ENCODE measurements around the gene ZNHIT2. TPM values are rescaled to one million over a fixed set of nuclear protein-coding genes. Genes with fewer than 3 reads are reported as not detected.

Gene ZNHIT2
- total and polyA plus RNA-seq, 2 experiments from 2014 or later: 13.2 to 15.5 TPM

DNA sequence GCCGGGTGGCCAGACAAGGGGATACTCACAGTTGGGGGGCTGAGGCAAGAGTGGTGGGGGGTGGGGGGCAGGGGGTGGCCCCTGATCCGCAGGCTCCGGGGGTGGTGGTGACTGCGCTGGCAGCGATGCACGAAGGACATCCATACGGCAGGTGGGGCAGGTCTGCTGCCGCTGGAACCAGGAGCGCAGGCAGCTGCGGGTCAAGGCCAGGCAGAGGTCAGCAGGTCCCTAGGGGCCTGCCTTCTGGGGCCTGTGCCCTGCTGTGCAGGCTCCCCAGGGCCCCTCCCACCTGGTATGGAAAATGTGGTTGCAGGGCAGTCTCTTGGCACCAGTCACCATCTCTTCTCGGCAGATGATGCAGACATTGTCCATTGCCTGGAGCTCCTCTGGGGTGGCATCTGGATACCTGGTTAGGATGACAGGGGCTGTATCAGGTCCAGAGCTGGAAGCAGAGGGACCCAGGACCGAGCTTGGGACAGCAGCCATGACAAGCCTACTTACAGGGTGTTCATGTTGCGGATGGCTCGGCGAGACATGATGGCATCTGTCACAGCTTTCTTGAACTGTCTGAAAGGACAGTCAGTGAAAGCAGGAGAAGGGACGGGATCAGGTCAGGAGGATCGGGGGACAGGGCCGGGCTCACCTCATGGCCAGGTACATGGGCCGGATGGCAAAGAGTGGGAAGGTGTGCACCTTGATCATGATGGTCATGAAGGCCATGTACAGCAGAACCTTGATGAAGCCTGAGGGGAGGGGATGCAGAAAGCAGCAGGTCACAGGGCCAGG, 13.3 kb upstream of the ZNHIT2 start:
- H3K4me3 ChIP-seq: no peak overlapping the region
- no peaks in the 10 kb centered on the region for H4K20me1 ChIP-seq (ENCODE audit: insufficient read depth)
- peaks cover 8% of the 10 kb centered on the region for H3K4me1 ChIP-seq (ENCODE audit: insufficient read depth)
- DNase-seq: no peak
- H3K36me3 ChIP-seq (ENCODE audit: low read depth): peaks cover 18% of the 10 kb centered on the region; the same call in 1 of the 2 replicates
- H3F3A ChIP-seq (ENCODE audit: insufficient read depth): peaks cover 11% of the 10 kb centered on the region
- H3K9me3 ChIP-seq (ENCODE audit: low read depth): no peaks in the 10 kb centered on the region
- H3K27me3 ChIP-seq (replicated peaks; ENCODE audit: insufficient read depth): no peaks in the 10 kb centered on the region
- H3K27ac ChIP-seq: no peak overlapping the region
- no peak overlapping the region for H3K9ac ChIP-seq
- H3K4me2 ChIP-seq (ENCODE audit: unreplicated experiment): no peak overlapping the region
- WGBS, 2 experiments (ENCODE audit: low coverage in 1 of 2, low lambda C conversion rate in 2 of 2, missing lambda C conversion rate in 2 of 2): 83 to 87% methylated on average over 15 to 19 of the region's 19 CpGs
- no peak overlapping the region for H2AFZ ChIP-seq
- no peaks in the 10 kb centered on the region for H3K9me2 ChIP-seq (ENCODE audit: insufficient read depth)
- peaks cover 37% of the 10 kb centered on the region for H3K79me2 ChIP-seq (ENCODE audit: insufficient read depth)
- TF ChIP-seq EZH2 (IDR thresholded peaks at IDR 0.05; ENCODE audit: insufficient read depth, poor library complexity, severe bottlenecking) (no peak), EZH2phosphoT487 (IDR thresholded peaks at IDR 0.05; ENCODE audit: insufficient read depth, low read depth) (no peak)
- in situ Hi-C loops (cut with MboI): no loop called here

DNA sequence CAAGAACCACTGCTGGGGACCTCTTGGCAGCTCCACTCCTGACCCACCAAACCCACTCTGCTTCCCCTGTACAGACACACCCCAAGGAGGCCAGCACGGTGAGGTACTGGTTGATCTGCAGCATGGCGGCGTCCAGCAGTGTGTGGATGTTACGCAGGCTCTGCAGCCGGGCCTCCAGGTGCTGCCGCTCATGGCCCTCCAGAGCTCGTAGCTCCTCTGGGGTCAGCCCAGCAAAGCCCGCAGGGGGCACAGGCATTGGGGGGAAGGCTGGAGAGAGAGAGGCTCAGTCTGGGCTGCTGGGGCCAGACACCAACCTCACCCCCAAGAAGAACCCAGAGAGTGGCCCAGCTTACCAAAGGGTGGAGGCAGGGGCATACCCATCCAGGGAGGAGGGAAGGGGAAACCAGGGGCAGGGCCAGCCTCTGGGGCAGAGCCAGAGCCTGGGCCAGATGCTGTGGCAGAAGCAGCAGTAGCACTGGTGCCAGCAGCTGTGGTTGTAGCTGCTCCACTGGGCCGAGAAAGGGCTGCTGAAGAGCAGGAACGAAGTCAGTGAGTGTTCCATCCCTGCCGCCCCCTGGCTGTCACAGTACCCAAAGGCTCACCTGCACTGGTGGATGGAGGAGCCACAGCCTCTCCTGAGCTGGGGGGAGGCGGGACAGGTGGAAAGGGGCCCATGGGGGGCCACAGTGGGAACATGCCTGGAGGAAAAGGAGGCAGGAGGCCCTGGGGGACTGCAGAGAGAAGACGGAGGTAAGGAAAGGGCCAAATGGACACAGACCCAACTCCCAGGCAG, 12.3 kb upstream of the ZNHIT2 start:
- peaks cover 20% of the 10 kb centered on the region; the same call in 1 of the 2 replicates for H3K36me3 ChIP-seq (ENCODE audit: low read depth)
- no peak for DNase-seq
- no peak overlapping the region for H2AFZ ChIP-seq
- no peak overlapping the region for H3K27ac ChIP-seq
- H3K27me3 ChIP-seq (replicated peaks; ENCODE audit: insufficient read depth): no peaks in the 10 kb centered on the region
- in situ Hi-C loops (cut with MboI): no loop called here
- peaks cover 11% of the 10 kb centered on the region for H3F3A ChIP-seq (ENCODE audit: insufficient read depth)
- H3K9me2 ChIP-seq (ENCODE audit: insufficient read depth): no peaks in the 10 kb centered on the region
- H3K4me2 ChIP-seq (ENCODE audit: unreplicated experiment): no peak overlapping the region
- no peak overlapping the region for H3K4me3 ChIP-seq
- no peak for TF ChIP-seq EZH2phosphoT487 (IDR thresholded peaks at IDR 0.05; ENCODE audit: insufficient read depth, low read depth)
- no peak for TF ChIP-seq EZH2 (IDR thresholded peaks at IDR 0.05; ENCODE audit: insufficient read depth, poor library complexity, severe bottlenecking)
- peaks cover 43% of the 10 kb centered on the region for H3K79me2 ChIP-seq (ENCODE audit: insufficient read depth)
- peaks cover 8% of the 10 kb centered on the region for H3K4me1 ChIP-seq (ENCODE audit: insufficient read depth)
- peak overlapping the region; percentile 21; the same call in 1 of the 2 replicates for H3K9ac ChIP-seq
- H4K20me1 ChIP-seq (ENCODE audit: insufficient read depth): no peaks in the 10 kb centered on the region
- WGBS, 2 experiments (ENCODE audit: low coverage in 1 of 2, low lambda C conversion rate in 2 of 2, missing lambda C conversion rate in 2 of 2): 75 to 81% methylated on average over 11 to 13 of the region's 13 CpGs
- no peaks in the 10 kb centered on the region for H3K9me3 ChIP-seq (ENCODE audit: low read depth)

DNA sequence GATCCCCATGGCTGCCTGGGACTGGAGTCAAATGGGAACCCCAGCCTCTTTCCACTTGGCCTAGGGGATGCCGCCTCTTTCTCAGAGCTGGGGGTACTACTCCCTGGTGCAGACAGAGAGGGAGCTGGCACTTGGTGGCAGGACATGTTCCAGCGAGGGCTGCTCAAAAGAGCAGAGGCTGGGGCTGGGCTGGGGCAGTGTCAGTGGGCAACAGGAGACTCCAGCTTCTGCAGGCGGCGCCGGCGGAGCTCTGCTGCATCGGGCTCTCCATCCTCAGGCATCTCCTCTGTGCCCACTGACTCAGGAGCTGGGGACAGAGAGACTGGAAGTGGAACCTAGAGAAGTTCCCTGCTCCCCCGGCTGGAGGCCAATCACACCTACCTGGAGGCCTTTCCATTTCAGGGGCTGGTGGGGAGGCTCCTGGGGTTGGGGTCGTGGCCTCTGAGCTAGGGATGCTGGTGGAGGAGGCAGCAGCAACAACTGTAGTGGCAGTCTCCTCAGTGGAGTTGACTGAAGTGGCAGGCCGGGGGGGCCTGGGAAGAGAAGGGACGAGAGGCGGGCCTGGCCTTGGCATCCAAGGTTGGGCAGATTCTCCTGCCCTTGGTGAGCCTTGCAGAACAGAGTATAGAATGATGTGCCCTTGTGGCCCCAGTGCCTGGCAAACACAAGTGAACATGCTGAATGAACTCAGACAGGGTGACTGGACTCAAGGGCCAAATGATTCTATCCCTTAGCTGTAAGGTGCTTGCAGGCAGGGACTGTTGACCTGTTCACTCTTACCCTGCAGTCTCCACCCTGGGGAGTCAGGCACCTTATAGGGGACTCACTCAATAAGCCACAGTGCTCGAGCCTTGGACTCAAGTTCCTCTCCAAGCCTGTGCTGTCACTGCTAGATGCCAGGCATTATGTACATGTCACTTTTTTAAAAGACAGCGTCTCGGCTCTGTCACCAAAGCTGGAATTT, 11.0 kb upstream of the ZNHIT2 start:
- Histone ChIP-seq H3K27me3 (replicated peaks; ENCODE audit: insufficient read depth) (no peaks in the 10 kb centered on the region), H3K4me2 (ENCODE audit: unreplicated experiment) (no peak overlapping the region), H3K36me3 (ENCODE audit: low read depth) (peaks cover 20% of the 10 kb centered on the region; the same call in 1 of the 2 replicates), H4K20me1 (ENCODE audit: insufficient read depth) (no peaks in the 10 kb centered on the region), H3K79me2 (ENCODE audit: insufficient read depth) (peaks cover 47% of the 10 kb centered on the region), H2AFZ (no peak overlapping the region), H3K4me1 (ENCODE audit: insufficient read depth) (peaks cover 8% of the 10 kb centered on the region), H3K27ac (no peak overlapping the region), H3K4me3 (no peak overlapping the region), H3F3A (ENCODE audit: insufficient read depth) (peaks cover 11% of the 10 kb centered on the region), H3K9me2 (ENCODE audit: insufficient read depth) (no peaks in the 10 kb centered on the region), H3K9me3 (ENCODE audit: low read depth) (no peaks in the 10 kb centered on the region), H3K9ac (no peak overlapping the region)
- TF ChIP-seq EZH2 (IDR thresholded peaks at IDR 0.05; ENCODE audit: insufficient read depth, poor library complexity, severe bottlenecking): no peak
- TF ChIP-seq EZH2phosphoT487 (IDR thresholded peaks at IDR 0.05; ENCODE audit: insufficient read depth, low read depth): no peak
- DNase-seq: no peak
- 76 to 80% methylated on average over 13 to 15 of the region's 15 CpGs for WGBS, 2 experiments (ENCODE audit: low coverage in 1 of 2, low lambda C conversion rate in 2 of 2, missing lambda C conversion rate in 2 of 2)
- in situ Hi-C loops (cut with MboI): no loop called here

Measured in GM23248 (cell line).